GM12801 (cell line): ENCODE results near the gene KRTAP10-1.

ENCODE experiments used
- CTCF ChIP-seq: IDR thresholded peaks from one replicate; pipeline ENCODE4 v1.5.1; 2011; ENCODE audit warnings: control low read depth; ENCODE audit not compliant: insufficient read length; ENCODE audit errors: extremely low read depth

Gene KRTAP10-1

GRCh38 chr21:44527156-44527982 lies 12.6 kb downstream of the KRTAP10-1 start:
- TF ChIP-seq CTCF = no peak

GRCh38 chr21:44526096-44526997 lies 13.6 kb downstream of the KRTAP10-1 start:
- TF ChIP-seq CTCF = no peak

GRCh38 chr21:44525391-44526095 lies 14.5 kb downstream of the KRTAP10-1 start:
- no peak for TF ChIP-seq CTCF

- no peak for TF ChIP-seq CTCF
Observed at GRCh38 chr21:44524414-44525371, 15.3 kb downstream of the KRTAP10-1 start.

- no peak for TF ChIP-seq CTCF
Observed at GRCh38 chr21:44523567-44524413, 16.2 kb downstream of the KRTAP10-1 start.

GRCh38 chr21:44522753-44523204 lies 17.2 kb downstream of the KRTAP10-1 start:
- no peak for TF ChIP-seq CTCF
